A549 (cell line): ENCODE data around the gene COASY. TPM values are rescaled to one million over a fixed set of nuclear protein-coding genes. Genes with fewer than 3 reads are reported as not detected.
A peak's percentile ranks its signal among the peaks of the same experiment; 100 is the strongest.

Experiments
- ATAC-seq, 2 experiments: fragments of 200-7000 bp in 1 of 2; fragments of >200 bp in 1 of 2; cut with Nextera tagmentation in 1 of 2; cut with Tn5 transposase in 1 of 2; 3 replicates each; pipeline versions ENCODE4 v1.8.0 to v1.9.1; 2018 to 2020; ENCODE audit warnings: mild to moderate bottlenecking in 1 of 2, moderate library complexity in 1 of 2
- CTCF ChIA-PET: fragments of 300-600 bp; sonication (Branson Sonifier 250); formaldehyde crosslinking; extraction: SDS; loops from one replicate; lab custom pipeline; 2021; ENCODE audit warnings: antibody characterized with exemption, inconsistent platforms; lab: Yijun Ruan, JAX
- POLR2A ChIA-PET: fragments of 350-600 bp; formaldehyde crosslinking; extraction: SDS; loops from one replicate; lab custom pipeline; 2021; ENCODE audit warnings: antibody characterized with exemption, inconsistent platforms; lab: Yijun Ruan, JAX
- DNase-seq, 2 experiments: peaks; one replicate each; pipeline versions ENCODE4 v3.0.0 to v3.0.0-alpha.2; 2011 to 2016; ENCODE audit warnings: low read depth in 1 of 2, low spot score in 1 of 2
- FAIRE-seq: peaks from 2 replicates; lab custom pipeline; 2011; peaks lifted over from hg19 to GRCh38; lab: Jason Lieb, UNC
- H3K27ac ChIP-seq, 2 experiments: fragments of >200 bp; sonication (Bioruptor Twin); formaldehyde crosslinking; 3 replicates each; pipeline ENCODE4 v1.5.1; 2016 to 2017
- H3K4me1 ChIP-seq: fragments of >200 bp; sonication (Bioruptor Twin); formaldehyde crosslinking; 3 replicates; pipeline ENCODE4 v1.6.1; 2016
- H3K4me2 ChIP-seq: fragments of >200 bp; sonication (Bioruptor Twin); formaldehyde crosslinking; 3 replicates; pipeline ENCODE4 v1.6.1; 2016
- H3K4me3 ChIP-seq: fragments of >200 bp; sonication (Bioruptor Twin); formaldehyde crosslinking; 3 replicates; pipeline ENCODE4 v1.5.1; 2016
- H3K9me3 ChIP-seq: fragments of >200 bp; sonication (Bioruptor Twin); formaldehyde crosslinking; 3 replicates; pipeline ENCODE4 v1.6.1; 2016
- BHLHE40 ChIP-seq: IDR thresholded peaks from 2 replicates; pipeline ENCODE4 v1.6.1; 2012; ENCODE audit warnings: low read depth, low read length, inconsistent platforms
- CHD2 ChIP-seq: fragments of 150-350 bp; IDR thresholded peaks from 2 replicates; pipeline ENCODE4 v1.6.1; 2014; ENCODE audit warnings: low read length; ENCODE audit not compliant: partially characterized antibody
- CHD4 ChIP-seq: fragments of 200-600 bp; sonication (generic); IDR thresholded peaks from 2 replicates; pipeline ENCODE4 v1.6.1; 2016; ENCODE audit warnings: antibody characterized with exemption, mild to moderate bottlenecking, borderline replicate concordance
- EP300 ChIP-seq, 2 experiments: fragments of >200 bp; sonication (Bioruptor Twin); formaldehyde crosslinking; IDR thresholded peaks; 2 replicates in 1 of 2; 3 replicates in 1 of 2; pipeline ENCODE4 v1.6.1; 2016 to 2017
- ESRRA ChIP-seq: fragments of 150-350 bp; IDR thresholded peaks from 2 replicates; pipeline ENCODE4 v1.6.1; 2014; ENCODE audit warnings: mild to moderate bottlenecking, low read length, borderline replicate concordance
- FOSL2 ChIP-seq, 2 experiments: fragments of 450-650 bp in 1 of 2; fragments of >200 bp in 1 of 2; sonication (Bioruptor Twin) in 1 of 2; formaldehyde crosslinking; IDR thresholded peaks; 2 replicates each; pipeline versions ENCODE4 v1.5.0 to v1.6.1; 2016 to 2020; ENCODE audit warnings: mild to moderate bottlenecking in 1 of 2, moderate library complexity in 1 of 2
- GATA3 ChIP-seq: IDR thresholded peaks from 2 replicates; pipeline ENCODE4 v1.6.1; 2012; ENCODE audit warnings: borderline replicate concordance
- HEYL ChIP-seq: fragments of 250-450 bp; sonication (Bioruptor Pico); IDR thresholded peaks from 2 replicates; pipeline ENCODE4 v1.8.0; 2021; ENCODE audit warnings: mild to moderate bottlenecking, moderate library complexity
- HMGXB4 ChIP-seq: fragments of 250-450 bp; sonication (Bioruptor Pico); IDR thresholded peaks from 2 replicates; pipeline ENCODE4 v1.5.0; 2021; ENCODE audit warnings: mild to moderate bottlenecking, moderate library complexity, borderline replicate concordance
- HOXA7 ChIP-seq: fragments of 250-450 bp; sonication (Bioruptor Pico); IDR thresholded peaks from 2 replicates; pipeline ENCODE4 v1.5.0; 2020; ENCODE audit warnings: mild to moderate bottlenecking, moderate library complexity
- HOXB5 ChIP-seq: fragments of 250-450 bp; sonication (Bioruptor Pico); IDR thresholded peaks from 2 replicates; pipeline ENCODE4 v1.5.0; 2020; ENCODE audit warnings: mild to moderate bottlenecking, moderate library complexity
- JUN ChIP-seq, 2 experiments: fragments of >200 bp; sonication (Bioruptor Twin); formaldehyde crosslinking; IDR thresholded peaks; 2 replicates in 1 of 2; 3 replicates in 1 of 2; pipeline ENCODE4 v1.6.1; 2016 to 2017
- JUNB ChIP-seq: fragments of >200 bp; sonication (Bioruptor Twin); formaldehyde crosslinking; IDR thresholded peaks from 2 replicates; pipeline ENCODE4 v1.6.1; 2016
- MAX ChIP-seq: IDR thresholded peaks from 2 replicates; pipeline ENCODE4 v1.6.1; 2012
- NFE2L2 ChIP-seq: fragments of 150-350 bp; conservative IDR thresholded peaks from 2 replicates; pipeline ENCODE4 v1.6.1; 2014; ENCODE audit warnings: low read length
- NPAS2 ChIP-seq: fragments of 250-450 bp; sonication (Bioruptor Pico); IDR thresholded peaks from 2 replicates; pipeline ENCODE4 v1.8.0; 2022; ENCODE audit warnings: mild to moderate bottlenecking, moderate library complexity, borderline replicate concordance
- NR3C1 ChIP-seq: fragments of >200 bp; sonication (Bioruptor Twin); formaldehyde crosslinking; IDR thresholded peaks from 3 replicates; pipeline ENCODE4 v1.6.1; 2017
- POLR2A ChIP-seq: IDR thresholded peaks from 2 replicates; pipeline ENCODE4 v1.6.1; 2012; ENCODE audit warnings: mild to moderate bottlenecking, low read length
- RAD21 ChIP-seq, 2 experiments: fragments of >200 bp in 1 of 2; sonication (Bioruptor Twin) in 1 of 2; formaldehyde crosslinking in 1 of 2; IDR thresholded peaks in 1 of 2; conservative IDR thresholded peaks in 1 of 2; 2 replicates in 1 of 2; 3 replicates in 1 of 2; pipeline ENCODE4 v1.6.1; 2012 to 2018; ENCODE audit warnings: inconsistent platforms in 1 of 2
- RARB ChIP-seq: fragments of 250-450 bp; sonication (Bioruptor Pico); IDR thresholded peaks from 2 replicates; pipeline ENCODE4 v1.8.0; 2021; ENCODE audit warnings: mild to moderate bottlenecking, moderate library complexity
- RFX5 ChIP-seq: fragments of 450-650 bp; IDR thresholded peaks from 2 replicates; pipeline ENCODE4 v1.7.1; 2014; ENCODE audit warnings: antibody characterized with exemption, mild to moderate bottlenecking, moderate library complexity
- SMC3 ChIP-seq: fragments of >200 bp; sonication (Bioruptor Twin); formaldehyde crosslinking; IDR thresholded peaks from 3 replicates; pipeline ENCODE4 v1.6.1; 2018; ENCODE audit warnings: inconsistent platforms
- SREBF2 ChIP-seq: fragments of 450-650 bp; IDR thresholded peaks from 2 replicates; pipeline ENCODE4 v1.6.1; 2014; ENCODE audit warnings: mild to moderate bottlenecking, moderate library complexity
- TFCP2L1 ChIP-seq: fragments of 250-450 bp; sonication (Bioruptor Pico); IDR thresholded peaks from 2 replicates; pipeline ENCODE4 v1.5.0; 2021; ENCODE audit warnings: mild to moderate bottlenecking
- ZC3H11A ChIP-seq: fragments of 450-650 bp; IDR thresholded peaks from 2 replicates; pipeline ENCODE4 v1.6.1; 2014; ENCODE audit warnings: antibody characterized with exemption, mild to moderate bottlenecking
- ZFP36 ChIP-seq: fragments of 450-650 bp; IDR thresholded peaks from 2 replicates; pipeline ENCODE4 v1.6.1; 2014; ENCODE audit warnings: borderline replicate concordance; ENCODE audit not compliant: partially characterized antibody
- ZNF302 ChIP-seq: fragments of 250-450 bp; sonication (Bioruptor Pico); IDR thresholded peaks from 2 replicates; pipeline ENCODE4 v1.9.0; 2021; ENCODE audit warnings: inconsistent platforms, mild to moderate bottlenecking, moderate library complexity
- WGBS: methylation state at CpG from one replicate; pipeline ENCODE4 v1.1.6; 2017; ENCODE audit errors: missing lambda C conversion rate; 5-methylcytosine and 5-hydroxymethylcytosine counted together
- polyA plus RNA-seq, 4 experiments: library from polyadenylated mRNA; depleted of rRNA in 3 of 4; stranded (reverse); fragments of >200 nt; fragmentation: RNase III in 1 of 4; extraction: RNeasy Plus Mini Kit Qiagen cat#74134 plus additional on column Dnase treatment in 1 of 4; gene quantifications; 2 replicates in 3 of 4; 3 replicates in 1 of 4; pipeline ENCODE4 v1.2.3, GENCODE V29; 2011 to 2017
- TF ChIP-seq, protein P1 (sequence below): fragments of >200 bp; sonication (Bioruptor Twin); formaldehyde crosslinking; IDR thresholded peaks from 3 replicates; pipeline ENCODE4 v1.6.1; 2016
- TF ChIP-seq, protein P2 (sequence below): fragments of >200 bp; sonication (Bioruptor Twin); formaldehyde crosslinking; IDR thresholded peaks from 2 replicates; pipeline ENCODE4 v1.6.1; 2016

The COASY gene
- polyA plus RNA-seq, 2 of the 4 experiments (the other 2 are of a cell fraction): 65.4 to 112 TPM

- 16% methylated on average over 6 of the region's 6 CpGs for WGBS
- peaks cover 63% of the 10 kb centered on the region for H3K4me1 ChIP-seq
- CTCF ChIA-PET: interaction anchor here (0.5 to 17.8 kb wide), 37 partner anchors 8 to 332 kb away, joined by 3 to 364 read pairs (median 8); partner anchors contain the start of genes CAVIN1 and NAGLU
- DNase-seq: peak in 1 of 2 experiments; percentile 84
- peak overlapping the region; percentile 95 to 98 for H3K27ac ChIP-seq
- TF ChIP-seq RAD21 (conservative IDR thresholded peaks at IDR 0.05 in 1 of 2, IDR thresholded peaks at IDR 0.05 in 1 of 2) (no peak), CHD2 (no peak), GATA3 (peak; percentile 10; the same call in 1 of the 2 replicates), RARB (CRISPR knock-in tag) (peak; percentile 68; the same call in 1 of the 2 replicates), JUNB (peak; percentile 40), JUN (IDR thresholded peaks at IDR 0.05) (peak in 1 of 2 experiments; percentile 20; a peak in 3 of 5 replicates), POLR2A (0 out of 2 replicates have a peak, but pooled peaks have one; percentile 10), EP300 (IDR thresholded peaks at IDR 0.05) (peak in 1 of 2 experiments; percentile 22; a peak in 1 of 5 replicates), NR3C1 (no peak), FOSL2 (IDR thresholded peaks at IDR 0.05) (no peak), FOSL2 (CRISPR knock-in tag; IDR thresholded peaks at IDR 0.05) (no peak), NFE2L2 (no peak), MAX (peak; percentile 11; the same call in 1 of the 2 replicates), HEYL (CRISPR knock-in tag) (0 out of 2 replicates have a peak, but pooled peaks have one; percentile 48), BHLHE40 (no peak)
- TF ChIP-seq, protein P1, sequence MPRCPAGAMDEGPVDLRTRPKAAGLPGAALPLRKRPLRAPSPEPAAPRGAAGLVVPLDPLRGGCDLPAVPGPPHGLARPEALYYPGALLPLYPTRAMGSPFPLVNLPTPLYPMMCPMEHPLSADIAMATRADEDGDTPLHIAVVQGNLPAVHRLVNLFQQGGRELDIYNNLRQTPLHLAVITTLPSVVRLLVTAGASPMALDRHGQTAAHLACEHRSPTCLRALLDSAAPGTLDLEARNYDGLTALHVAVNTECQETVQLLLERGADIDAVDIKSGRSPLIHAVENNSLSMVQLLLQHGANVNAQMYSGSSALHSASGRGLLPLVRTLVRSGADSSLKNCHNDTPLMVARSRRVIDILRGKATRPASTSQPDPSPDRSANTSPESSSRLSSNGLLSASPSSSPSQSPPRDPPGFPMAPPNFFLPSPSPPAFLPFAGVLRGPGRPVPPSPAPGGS: peak; percentile 17; the same call in 1 of the 3 replicates
- TF ChIP-seq, all 56 proteins: peak for 9
- peak; percentile 10 to 44; a peak in 5 of 6 replicates for ATAC-seq
- POLR2A ChIA-PET: interaction anchor here (0.6 to 4.5 kb wide), 11 partner anchors 8 to 194 kb away, joined by 3 to 66 read pairs (median 5); partner anchors contain the start of genes CAVIN1, NAGLU and STAT3
- Histone ChIP-seq H3K4me3 (peak overlapping the region; percentile 14; the same call in 1 of the 3 replicates), H3K9me3 (no peaks in the 10 kb centered on the region), H3K4me2 (peak overlapping the region; percentile 83)
- FAIRE-seq: no peak
Measured at GRCh38 chr17:42518755-42519545, 43.0 kb upstream of the COASY start.

- ATAC-seq (peak; percentile 52 to 76), DNase-seq (peak; percentile 95 to 96), FAIRE-seq (no peak)
- ChIA-PET POLR2A (interaction anchor here (0.6 to 4.5 kb wide), 17 partner anchors 10 to 502 kb away, joined by 3 to 66 read pairs (median 3); partner anchors contain the start of genes BECN1, CAVIN1, DNAJC7 and NAGLU), CTCF (interaction anchor here (0.5 to 17.8 kb wide), 34 partner anchors 8 to 402 kb away, joined by 3 to 364 read pairs (median 6); partner anchors contain the start of genes CAVIN1, NAGLU and STAT3)
- H3K9me3 ChIP-seq: no peaks in the 10 kb centered on the region
- peak overlapping the region; percentile 83 for H3K4me2 ChIP-seq
- peak overlapping the region; percentile 95 to 98 for H3K27ac ChIP-seq
- peaks cover 63% of the 10 kb centered on the region for H3K4me1 ChIP-seq
- 18% methylated on average over 12 of the region's 12 CpGs for WGBS
- no peak overlapping the region for H3K4me3 ChIP-seq
- TF ChIP-seq ZFP36 (peak; percentile 69), HMGXB4 (CRISPR knock-in tag) (no peak), RFX5 (no peak), ZNF302 (peak; percentile 74; the same call in 1 of the 2 replicates), HOXB5 (CRISPR knock-in tag) (peak; percentile 83), HOXA7 (CRISPR knock-in tag) (0 out of 2 replicates have a peak, but pooled peaks have one; percentile 80), NPAS2 (CRISPR knock-in tag) (peak; percentile 77), CHD4 (no peak), SMC3 (0 out of 3 replicates have a peak, but pooled peaks have one; percentile 13), ESRRA (no peak), RARB (CRISPR knock-in tag) (no peak; the same call in 1 of the 2 replicates), TFCP2L1 (CRISPR knock-in tag) (no peak), ZC3H11A (no peak), SREBF2 (no peak)
- TF ChIP-seq, protein P2, sequence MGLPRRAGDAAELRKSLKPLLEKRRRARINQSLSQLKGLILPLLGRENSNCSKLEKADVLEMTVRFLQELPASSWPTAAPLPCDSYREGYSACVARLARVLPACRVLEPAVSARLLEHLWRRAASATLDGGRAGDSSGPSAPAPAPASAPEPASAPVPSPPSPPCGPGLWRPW: no peak
- TF ChIP-seq, protein P1: 0 out of 3 replicates have a peak, but pooled peaks have one; percentile 48
Measured at GRCh38 chr17:42519546-42520491, 42.1 kb upstream of the COASY start.
